ENCODE data around the gene PRRC2C.
"Not testable (repeated sequence)": the region's sequence is repeated elsewhere in the genome, so short reads cannot be mapped to it uniquely, and the experiment has no call there.

The PRRC2C gene

DNA sequence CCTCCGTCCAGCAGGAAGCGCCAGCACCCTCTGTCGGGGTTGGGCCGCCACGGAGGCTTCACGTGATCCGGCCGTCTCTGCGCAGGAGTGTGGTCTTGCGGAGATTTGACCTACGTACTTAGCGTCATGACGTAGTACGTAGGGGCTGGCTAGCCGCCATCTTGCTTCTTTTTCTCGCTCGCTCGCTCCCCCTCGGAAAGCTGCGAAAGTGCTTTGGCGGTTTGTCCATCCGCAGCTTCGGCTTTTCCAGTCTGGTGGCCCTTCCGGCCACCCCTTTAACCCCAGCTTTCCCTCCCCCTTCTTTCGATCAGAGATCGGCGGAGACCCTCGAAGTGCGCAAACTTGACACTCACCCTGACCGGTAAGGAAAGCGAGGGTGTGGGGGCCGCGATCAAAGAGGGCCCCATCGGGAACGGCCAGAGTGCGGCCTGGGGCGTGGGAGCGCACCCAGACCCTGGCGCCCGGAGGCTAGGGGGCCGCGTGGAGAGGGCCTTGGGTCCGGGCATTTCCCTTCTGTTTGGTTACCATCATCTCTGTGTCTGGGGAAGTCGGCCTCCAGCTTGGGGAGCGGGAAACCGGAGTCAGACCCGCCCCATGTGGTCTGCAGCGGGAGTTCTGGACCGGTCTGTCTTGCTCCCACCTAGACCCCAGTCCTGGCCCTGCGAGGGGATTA lies at the start of gene PRRC2C:
PRRC2C (plus strand) TSS at position 156 of the 673 bp plus-strand sequence. CDS start 26,559 bp downstream, outside the sequence.
- no peaks in the 10 kb centered on the region for H3K9me3 Mint-ChIP-seq
- peaks cover 48% of the 10 kb centered on the region for H3K4me1 Mint-ChIP-seq
- peak within 1 kb of the TSS; percentile 100 for H3K27ac Mint-ChIP-seq
- H3K27me3 Mint-ChIP-seq = no peaks in the 10 kb centered on the region
- peak within 1 kb of the TSS; percentile 97 to 98 for H3K4me3 Mint-ChIP-seq
- ATAC-seq (peak; percentile 91), DNase-seq (peak; percentile 88 to 95)

- H3K4me3 Mint-ChIP-seq = no peak overlapping the region
- H3K27ac Mint-ChIP-seq = no peak overlapping the region
- no peak for ATAC-seq
- H3K27me3 Mint-ChIP-seq = no peaks in the 10 kb centered on the region
- DNase-seq = no peak
- H3K9me3 Mint-ChIP-seq = no peaks in the 10 kb centered on the region
- H3K4me1 Mint-ChIP-seq = peaks cover 14% of the 10 kb centered on the region
Observed at GRCh38 chr1:171438441-171438840, 46.9 kb upstream of the PRRC2C start.

- not testable (repeated sequence) for H3K27me3 Mint-ChIP-seq, H3K4me1 Mint-ChIP-seq, H3K9me3 Mint-ChIP-seq, DNase-seq, H3K4me3 Mint-ChIP-seq, ATAC-seq, H3K27ac Mint-ChIP-seq
Observed at GRCh38 chr1:171440201-171440600, 45.1 kb upstream of the PRRC2C start.

- H3K27ac Mint-ChIP-seq, H3K4me1 Mint-ChIP-seq, H3K9me3 Mint-ChIP-seq, H3K27me3 Mint-ChIP-seq, ATAC-seq, H3K4me3 Mint-ChIP-seq, DNase-seq: not testable (repeated sequence)
Observed at GRCh38 chr1:171441278-171441895, 43.9 kb upstream of the PRRC2C start.

DNA sequence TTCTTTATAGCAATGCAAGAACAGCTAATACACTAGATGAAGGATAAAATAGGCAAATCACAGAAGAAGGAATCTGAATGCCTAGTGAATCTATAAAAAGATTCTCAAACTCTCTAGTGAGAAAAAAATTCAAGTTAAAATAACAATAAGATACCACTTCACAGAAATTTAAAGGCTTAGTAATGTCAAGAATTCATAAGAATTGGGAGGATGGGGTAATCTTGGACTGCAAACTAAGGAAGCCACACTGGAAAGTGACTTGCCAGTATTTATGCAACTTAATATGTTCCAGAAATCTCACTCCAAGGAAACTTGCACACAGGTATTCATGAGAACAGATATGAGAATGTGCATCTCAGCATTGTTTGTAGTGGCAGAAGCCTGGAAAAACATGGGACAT lies 38.9 kb upstream of the PRRC2C start:
- Mint-ChIP-seq H3K9me3 (no peaks in the 10 kb centered on the region), H3K4me3 (no peak overlapping the region), H3K4me1 (no peaks in the 10 kb centered on the region), H3K27ac (no peak overlapping the region), H3K27me3 (no peaks in the 10 kb centered on the region)
- no peak for DNase-seq
- ATAC-seq = no peak

- Mint-ChIP-seq H3K4me3 (no peak overlapping the region), H3K27ac (no peak overlapping the region), H3K4me1 (no peaks in the 10 kb centered on the region), H3K27me3 (peaks cover 9% of the 10 kb centered on the region), H3K9me3 (peaks cover 0 to 14% of the 10 kb centered on the region in 2 donors)
- DNase-seq (no peak), ATAC-seq (no peak)
Observed at GRCh38 chr1:171455967-171456366, 29.4 kb upstream of the PRRC2C start.

DNA sequence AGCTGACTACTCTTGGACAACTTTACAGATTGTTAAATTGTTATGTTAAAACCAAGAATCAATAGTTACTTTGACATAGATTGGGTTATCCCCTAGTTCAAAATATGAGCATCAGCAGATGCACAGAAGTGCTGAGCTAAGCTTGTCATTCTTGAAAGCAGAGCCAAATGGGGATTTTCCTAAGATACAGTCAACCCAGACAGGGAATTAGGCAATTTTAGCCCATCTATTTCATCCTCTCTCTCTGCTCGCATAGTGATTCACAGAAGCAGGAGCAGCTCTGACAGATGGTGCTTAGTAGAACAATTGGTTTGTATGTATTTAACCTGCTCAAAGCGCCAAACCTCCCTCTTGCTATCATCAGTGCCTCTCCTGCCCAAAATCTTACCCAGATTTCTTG lies 27.9 kb upstream of the PRRC2C start:
- H3K4me1 Mint-ChIP-seq = no peaks in the 10 kb centered on the region
- peaks cover 0 to 6% of the 10 kb centered on the region in 2 donors for H3K9me3 Mint-ChIP-seq
- no peak overlapping the region for H3K4me3 Mint-ChIP-seq
- H3K27me3 Mint-ChIP-seq = peaks cover 6% of the 10 kb centered on the region
- no peak for ATAC-seq
- no peak for DNase-seq
- H3K27ac Mint-ChIP-seq = peak overlapping the region in 1 of 2 donors; percentile 42

GRCh38 chr1:171460018-171460620 lies 25.2 kb upstream of the PRRC2C start:
- Mint-ChIP-seq H3K9me3 (no peaks in the 10 kb centered on the region), H3K4me3 (no peak overlapping the region), H3K27ac (no peak overlapping the region), H3K4me1 (no peaks in the 10 kb centered on the region), H3K27me3 (no peaks in the 10 kb centered on the region)
- DNase-seq (no peak), ATAC-seq (no peak)

DNA sequence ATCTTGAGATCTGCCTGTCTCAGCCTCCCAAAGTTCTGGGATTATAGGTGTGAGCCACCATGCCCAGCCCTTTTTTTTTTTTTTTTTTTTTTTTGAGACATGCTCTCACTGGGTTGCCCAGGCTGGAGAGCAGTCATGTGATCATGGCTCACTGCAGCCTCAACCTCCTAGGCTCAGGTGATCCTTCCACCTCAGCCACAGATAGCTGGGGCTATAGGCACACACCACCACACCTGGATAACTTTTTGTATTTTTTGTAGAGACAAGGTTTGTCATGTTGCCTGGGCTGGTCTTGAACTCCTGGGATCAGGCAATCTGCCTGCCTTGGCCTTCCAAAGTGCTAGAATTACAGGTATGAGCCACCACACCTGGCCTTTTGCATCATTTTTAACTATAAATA lies 17.7 kb upstream of the PRRC2C start:
- H3K4me1 Mint-ChIP-seq = no peaks in the 10 kb centered on the region
- DNase-seq (no peak), ATAC-seq (no peak)
- no peak overlapping the region for H3K4me3 Mint-ChIP-seq
- H3K9me3 Mint-ChIP-seq = no peaks in the 10 kb centered on the region
- H3K27ac Mint-ChIP-seq = no peak overlapping the region
- no peaks in the 10 kb centered on the region for H3K27me3 Mint-ChIP-seq

GRCh38 chr1:171468120-171468750 lies 17.1 kb upstream of the PRRC2C start:
- Mint-ChIP-seq H3K4me1 (no peaks in the 10 kb centered on the region), H3K4me3 (no peak overlapping the region), H3K27ac (no peak overlapping the region), H3K27me3 (no peaks in the 10 kb centered on the region), H3K9me3 (no peaks in the 10 kb centered on the region)
- ATAC-seq = peak; percentile 84
- DNase-seq = no peak

DNA sequence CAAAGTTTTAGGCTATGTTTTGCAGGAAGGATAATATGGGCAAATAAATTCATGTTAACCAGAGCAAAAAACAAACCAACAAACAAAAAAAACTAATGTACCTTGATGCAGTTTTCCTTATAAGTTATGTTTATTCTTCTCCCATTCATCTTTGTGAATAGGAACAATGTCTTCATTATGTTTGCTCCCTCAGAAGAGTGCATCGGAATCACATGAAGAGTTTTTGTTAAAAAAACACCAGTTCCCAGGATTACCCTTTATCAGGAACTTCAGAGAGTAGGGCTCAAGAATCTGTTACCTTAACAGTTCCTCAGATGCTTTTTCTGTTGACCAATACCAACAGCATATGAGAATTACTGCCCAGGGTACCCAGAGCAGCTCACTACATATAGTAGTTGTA lies 14.6 kb upstream of the PRRC2C start:
- no peaks in the 10 kb centered on the region for H3K27me3 Mint-ChIP-seq
- no peaks in the 10 kb centered on the region for H3K9me3 Mint-ChIP-seq
- ATAC-seq (no peak), DNase-seq (no peak)
- H3K4me1 Mint-ChIP-seq = no peaks in the 10 kb centered on the region
- H3K27ac Mint-ChIP-seq = no peak overlapping the region
- no peak overlapping the region for H3K4me3 Mint-ChIP-seq

- ATAC-seq (no peak), DNase-seq (no peak)
- Mint-ChIP-seq H3K4me3 (no peak overlapping the region), H3K27me3 (no peaks in the 10 kb centered on the region), H3K4me1 (no peaks in the 10 kb centered on the region), H3K9me3 (no peaks in the 10 kb centered on the region), H3K27ac (no peak overlapping the region)
Observed at GRCh38 chr1:171472183-171472647, 13.1 kb upstream of the PRRC2C start.

- ATAC-seq (no peak), DNase-seq (no peak)
- H3K27ac Mint-ChIP-seq = peak overlapping the region in 1 of 2 donors; percentile 53
- no peaks in the 10 kb centered on the region for H3K4me1 Mint-ChIP-seq
- H3K27me3 Mint-ChIP-seq = no peaks in the 10 kb centered on the region
- no peak overlapping the region for H3K4me3 Mint-ChIP-seq
- H3K9me3 Mint-ChIP-seq = no peaks in the 10 kb centered on the region
Observed at GRCh38 chr1:171476829-171477228, 8.5 kb upstream of the PRRC2C start.

GRCh38 chr1:171477804-171478203 lies 7.5 kb upstream of the PRRC2C start:
- no peak overlapping the region for H3K27ac Mint-ChIP-seq
- DNase-seq = no peak
- no peak overlapping the region for H3K4me3 Mint-ChIP-seq
- ATAC-seq = no peak
- no peaks in the 10 kb centered on the region for H3K9me3 Mint-ChIP-seq
- no peaks in the 10 kb centered on the region for H3K4me1 Mint-ChIP-seq
- no peaks in the 10 kb centered on the region for H3K27me3 Mint-ChIP-seq

GRCh38 chr1:171480035-171480434 lies 5.3 kb upstream of the PRRC2C start:
- H3K27ac Mint-ChIP-seq = no peak overlapping the region
- H3K9me3 Mint-ChIP-seq = no peaks in the 10 kb centered on the region
- H3K4me3 Mint-ChIP-seq = no peak overlapping the region
- H3K4me1 Mint-ChIP-seq = peaks cover 7% of the 10 kb centered on the region
- H3K27me3 Mint-ChIP-seq = no peaks in the 10 kb centered on the region
- DNase-seq (no peak), ATAC-seq (no peak)

All from stimulated activated naive CD8-positive, alpha-beta T cell treated with anti-CD3 and anti-CD28 coated beads, Interleukin-15, amount 100 ng/mL, for 72 hours (primary cell).